ENCODE measurements around the gene DYNC1H1.

- TF ChIP-seq YY1 (IDR thresholded peaks at IDR 0.05; ENCODE audit: extremely low read depth, insufficient replicate concordance, low read depth, low read length) = no peak
- TF ChIP-seq CBX3 (IDR thresholded peaks at IDR 0.05; ENCODE audit: low read depth) = no peak
- no peak for TF ChIP-seq POLR2A (IDR thresholded peaks at IDR 0.05; ENCODE audit: borderline replicate concordance, extremely low read depth, insufficient read depth, insufficient read length)
- TF ChIP-seq CTCF (IDR thresholded peaks at IDR 0.05 in 2 of 3, conservative IDR thresholded peaks at IDR 0.05 in 1 of 3; ENCODE audit: borderline replicate concordance in 1 of 3, insufficient read depth in 1 of 3, low read depth in 2 of 3, low read length in 2 of 3) = no peak
- TF ChIP-seq ELF1 (IDR thresholded peaks at IDR 0.05; ENCODE audit: borderline replicate concordance, low read depth) = no peak
- no peak for TF ChIP-seq SIN3A (IDR thresholded peaks at IDR 0.05; ENCODE audit: low read depth)
Measured at GRCh38 chr14:102019006-102019540, 54.7 kb downstream of the DYNC1H1 start.

Measured in HCT116 (cell line).